Urinary bladder (tissue), 2 donors: ENCODE measurements around the gene RFX1. TPM values are rescaled to one million over a fixed set of nuclear protein-coding genes. Genes with fewer than 3 reads are reported as not detected.

ENCODE experiments used
- polyA plus RNA-seq: library from polyadenylated mRNA; stranded (reverse); fragments of 200-250 nt; gene quantifications from one replicate; pipeline ENCODE4 v1.2.3, GENCODE V29; 2013
- total RNA-seq: library from RNA; depleted of rRNA; stranded (reverse); fragments of >200 nt; gene quantifications from one replicate; pipeline ENCODE4 v1.2.3, GENCODE V29; 2014
- donor health status: healthy.

Gene RFX1
- total and polyA plus RNA-seq, 2 donors = 2.9 to 8.1 TPM

Other genes with a start within 250 kb of the RFX1 start
- 23.3 TPM for gene MRI1, start 241.8 kb downstream of the RFX1 start, total RNA-seq
- gene MRI1, start 241.8 kb downstream of the RFX1 start, polyA plus RNA-seq = 38.1 TPM
- gene C19orf53, start 231.9 kb downstream of the RFX1 start, total RNA-seq = 22.6 TPM
- 156 TPM for gene C19orf53, start 231.9 kb downstream of the RFX1 start, polyA plus RNA-seq
- gene ZSWIM4, start 210.9 kb downstream of the RFX1 start, total RNA-seq = 2.5 TPM
- 2.2 TPM for gene ZSWIM4, start 210.9 kb downstream of the RFX1 start, polyA plus RNA-seq
- gene NANOS3, start 129.2 kb downstream of the RFX1 start, total RNA-seq = not detected
- gene NANOS3, start 129.2 kb downstream of the RFX1 start, polyA plus RNA-seq = 0.57 TPM
- 2.0 TPM for gene BRME1, start 100.2 kb downstream of the RFX1 start, total RNA-seq
- 2.2 TPM for gene BRME1, start 100.2 kb downstream of the RFX1 start, polyA plus RNA-seq
- 7.3 TPM for gene CC2D1A, start 100.1 kb downstream of the RFX1 start, total RNA-seq
- gene CC2D1A, start 100.1 kb downstream of the RFX1 start, polyA plus RNA-seq = 25.8 TPM
- 0.21 TPM for gene PODNL1, start 67.9 kb downstream of the RFX1 start, total RNA-seq
- 2.4 TPM for gene PODNL1, start 67.9 kb downstream of the RFX1 start, polyA plus RNA-seq
- gene DCAF15, start 53.8 kb downstream of the RFX1 start, total RNA-seq = 6.6 TPM
- gene DCAF15, start 53.8 kb downstream of the RFX1 start, polyA plus RNA-seq = 26.0 TPM
- gene RLN3, start 21.8 kb upstream of the RFX1 start, total RNA-seq = not detected
- not detected for gene RLN3, start 21.8 kb upstream of the RFX1 start, polyA plus RNA-seq
- 2.0 TPM for gene IL27RA, start 25.4 kb upstream of the RFX1 start, total RNA-seq
- gene IL27RA, start 25.4 kb upstream of the RFX1 start, polyA plus RNA-seq = 4.8 TPM
- gene PALM3, start 55.8 kb upstream of the RFX1 start, total RNA-seq = 0.90 TPM
- gene PALM3, start 55.8 kb upstream of the RFX1 start, polyA plus RNA-seq = 2.8 TPM
- gene MISP3, start 66.5 kb upstream of the RFX1 start, total RNA-seq = 0.21 TPM
- 2.6 TPM for gene MISP3, start 66.5 kb upstream of the RFX1 start, polyA plus RNA-seq
- gene C19orf67, start 79.5 kb upstream of the RFX1 start, total RNA-seq = not detected
- gene C19orf67, start 79.5 kb upstream of the RFX1 start, polyA plus RNA-seq = not detected
- 16.0 TPM for gene SAMD1, start 84.4 kb upstream of the RFX1 start, total RNA-seq
- 50.5 TPM for gene SAMD1, start 84.4 kb upstream of the RFX1 start, polyA plus RNA-seq
- 41.8 TPM for gene PRKACA, start 111.4 kb upstream of the RFX1 start, total RNA-seq
- 91.4 TPM for gene PRKACA, start 111.4 kb upstream of the RFX1 start, polyA plus RNA-seq
- 6.7 TPM for gene ASF1B, start 130.3 kb upstream of the RFX1 start, total RNA-seq
- gene ASF1B, start 130.3 kb upstream of the RFX1 start, polyA plus RNA-seq = 1.2 TPM
- 18.0 TPM for gene ADGRL1, start 199.8 kb upstream of the RFX1 start, total RNA-seq
- gene ADGRL1, start 199.8 kb upstream of the RFX1 start, polyA plus RNA-seq = 23.6 TPM